ENCODE data around the gene COL6A1. TPM values are rescaled to one million over a fixed set of nuclear protein-coding genes. Genes with fewer than 3 reads are reported as not detected.

COL6A1 gene
- total and polyA plus RNA-seq, 10 donors = 76.5 to 190 (median 129) TPM

DNA sequence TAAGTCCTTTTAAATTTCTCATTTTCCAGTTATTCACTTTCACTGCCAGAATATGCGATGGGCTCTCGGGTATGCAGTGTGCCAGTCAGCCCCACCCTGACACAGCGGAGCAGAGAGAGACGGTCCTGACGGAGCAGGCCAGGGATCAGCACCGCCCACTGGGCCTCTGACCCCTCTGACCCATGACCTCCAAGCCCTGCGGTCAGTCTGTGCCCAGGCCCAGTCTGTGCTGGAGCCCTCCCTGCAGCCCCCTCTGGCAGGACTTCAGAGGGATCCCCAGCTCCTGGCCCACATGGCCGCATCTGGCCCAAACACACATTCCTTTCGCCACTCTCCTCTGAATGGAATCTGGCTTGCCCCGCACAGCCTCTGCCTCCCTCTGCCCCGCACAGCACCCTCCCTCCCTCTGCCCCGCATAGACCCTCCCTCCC, 72.9 kb downstream of the COL6A1 start:
- Histone ChIP-seq H3K36me3 (no peaks in the 10 kb centered on the region), H3K27ac (peak overlapping the region in 3 of 8 donors; percentile 21 to 81 (median 80)), H3K27me3 (replicated peaks in 1 of 7) (peaks cover 0 to 36% (median 7%) of the 10 kb centered on the region in 7 donors), H3K4me1 (peaks cover 9 to 34% (median 19%) of the 10 kb centered on the region in 6 donors), H3K9me3 (no peaks in the 10 kb centered on the region), H3K4me3 (no peak overlapping the region)
- no peak for DNase-seq
- intact Hi-C loops (cut with DNase I; ENCODE audit: low total_unique reads) = no loop called here
- TF ChIP-seq, protein P1, sequence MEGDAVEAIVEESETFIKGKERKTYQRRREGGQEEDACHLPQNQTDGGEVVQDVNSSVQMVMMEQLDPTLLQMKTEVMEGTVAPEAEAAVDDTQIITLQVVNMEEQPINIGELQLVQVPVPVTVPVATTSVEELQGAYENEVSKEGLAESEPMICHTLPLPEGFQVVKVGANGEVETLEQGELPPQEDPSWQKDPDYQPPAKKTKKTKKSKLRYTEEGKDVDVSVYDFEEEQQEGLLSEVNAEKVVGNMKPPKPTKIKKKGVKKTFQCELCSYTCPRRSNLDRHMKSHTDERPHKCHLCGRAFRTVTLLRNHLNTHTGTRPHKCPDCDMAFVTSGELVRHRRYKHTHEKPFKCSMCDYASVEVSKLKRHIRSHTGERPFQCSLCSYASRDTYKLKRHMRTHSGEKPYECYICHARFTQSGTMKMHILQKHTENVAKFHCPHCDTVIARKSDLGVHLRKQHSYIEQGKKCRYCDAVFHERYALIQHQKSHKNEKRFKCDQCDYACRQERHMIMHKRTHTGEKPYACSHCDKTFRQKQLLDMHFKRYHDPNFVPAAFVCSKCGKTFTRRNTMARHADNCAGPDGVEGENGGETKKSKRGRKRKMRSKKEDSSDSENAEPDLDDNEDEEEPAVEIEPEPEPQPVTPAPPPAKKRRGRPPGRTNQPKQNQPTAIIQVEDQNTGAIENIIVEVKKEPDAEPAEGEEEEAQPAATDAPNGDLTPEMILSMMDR (IDR thresholded peaks at IDR 0.05 in 8 of 11, conservative IDR thresholded peaks at IDR 0.05 in 3 of 11) = no peak
- no peak for TF ChIP-seq POLR2A (IDR thresholded peaks at IDR 0.05)
- peak in 2 of 3 donors; percentile 7 to 64 for TF ChIP-seq POLR2AphosphoS5 (IDR thresholded peaks at IDR 0.05)
- 75 to 82% (median 78%) methylated on average over 12 of the region's 12 CpGs for WGBS, 5 donors

Other genes with a start within 250 kb of the COL6A1 start
- 100 to 1,000 TPM; 105 to 259 (median 198) TPM for gene COL6A2, start 116.3 kb downstream of the COL6A1 start, total RNA-seq
- 100 to 1,000 TPM; 101 to 244 (median 110) TPM for gene COL6A2, start 116.3 kb downstream of the COL6A1 start, polyA plus RNA-seq
- 1 to 10 TPM in 1 of 7 donors, under 1 TPM in 1, not detected in 5; 0.81 to 1.7 TPM for gene FTCD, start 173.8 kb downstream of the COL6A1 start, total RNA-seq
- 1 to 10 TPM in 1 of 3 donors, under 1 TPM in 2; 0.35 to 2.8 (median 0.38) TPM for gene FTCD, start 173.8 kb downstream of the COL6A1 start, polyA plus RNA-seq
- 10 to 100 TPM in 2 of 7 donors, 1 to 10 TPM in 5; 4.4 to 10.5 (median 7.7) TPM for gene SPATC1L, start 202.7 kb downstream of the COL6A1 start, total RNA-seq
- 10 to 100 TPM; 10.8 to 13.4 (median 13.1) TPM for gene SPATC1L, start 202.7 kb downstream of the COL6A1 start, polyA plus RNA-seq
- 10 to 100 TPM; 18.2 to 31.2 (median 28.8) TPM for gene LSS, start 247.0 kb downstream of the COL6A1 start, total RNA-seq
- 10 to 100 TPM in 1 of 3 donors, 1 to 10 TPM in 2; 6.3 to 17.5 (median 9.8) TPM for gene LSS, start 247.0 kb downstream of the COL6A1 start, polyA plus RNA-seq

Data from spleen (tissue), 11 donors.